Measurements from ENCODE around the gene IZUMO2.

The IZUMO2 gene

GRCh38 chr19:50162988-50163387, at the start of gene IZUMO2:
Gene IZUMO2, minus strand, starts transcription at chr19:50163281. Its CDS starts 87 bp downstream, at chr19:50163194.
- DNase-seq (ENCODE audit: low read depth): no peak

- DNase-seq (ENCODE audit: low read depth): no peak
Observed at GRCh38 chr19:50210425-50210824, 47.3 kb upstream of the IZUMO2 start.

- no peak for DNase-seq (ENCODE audit: low read depth)
Observed at GRCh38 chr19:50209131-50209530, 46.0 kb upstream of the IZUMO2 start.

DNA sequence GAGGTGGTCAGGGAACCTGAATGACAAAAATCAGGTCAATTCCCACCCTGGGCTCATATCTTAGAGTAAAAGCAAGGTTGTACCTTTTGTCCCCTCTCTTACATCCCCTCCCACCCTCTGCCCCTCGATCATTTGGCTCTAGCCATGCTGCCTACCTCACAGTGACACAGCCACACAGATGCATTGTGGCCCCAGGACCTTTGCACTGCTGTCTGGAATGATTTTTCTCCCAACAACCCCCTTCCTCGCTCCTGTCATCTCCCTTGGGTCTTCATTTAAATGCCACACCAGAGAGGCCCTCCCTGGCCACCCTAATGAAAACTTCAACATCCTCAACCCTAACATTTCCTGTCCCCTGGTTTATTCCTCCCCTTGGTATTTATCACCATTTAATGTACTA, 44.6 kb upstream of the IZUMO2 start:
- no peak for DNase-seq (ENCODE audit: low read depth)

DNA sequence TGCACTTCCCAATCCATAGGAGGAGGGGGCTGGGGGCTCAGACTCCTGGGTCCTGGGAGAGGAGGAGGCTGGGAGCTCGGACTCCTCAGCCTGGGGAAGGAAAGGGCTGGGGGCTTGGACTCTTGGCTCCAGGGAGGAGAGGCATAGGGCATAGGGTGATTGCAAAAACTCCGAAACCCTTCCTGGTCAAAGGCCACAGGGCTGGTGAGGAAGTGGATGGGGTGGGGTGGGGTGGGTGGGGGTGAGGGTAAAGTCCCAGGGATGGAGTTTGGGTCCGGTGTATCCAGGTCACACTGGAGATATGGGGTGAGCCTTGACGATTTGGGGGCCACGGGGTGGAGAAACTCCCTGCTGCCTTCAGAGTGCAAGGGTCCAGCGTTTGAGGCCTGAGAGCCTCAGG, 43.1 kb upstream of the IZUMO2 start:
- no peak for DNase-seq (ENCODE audit: low read depth)

DNA sequence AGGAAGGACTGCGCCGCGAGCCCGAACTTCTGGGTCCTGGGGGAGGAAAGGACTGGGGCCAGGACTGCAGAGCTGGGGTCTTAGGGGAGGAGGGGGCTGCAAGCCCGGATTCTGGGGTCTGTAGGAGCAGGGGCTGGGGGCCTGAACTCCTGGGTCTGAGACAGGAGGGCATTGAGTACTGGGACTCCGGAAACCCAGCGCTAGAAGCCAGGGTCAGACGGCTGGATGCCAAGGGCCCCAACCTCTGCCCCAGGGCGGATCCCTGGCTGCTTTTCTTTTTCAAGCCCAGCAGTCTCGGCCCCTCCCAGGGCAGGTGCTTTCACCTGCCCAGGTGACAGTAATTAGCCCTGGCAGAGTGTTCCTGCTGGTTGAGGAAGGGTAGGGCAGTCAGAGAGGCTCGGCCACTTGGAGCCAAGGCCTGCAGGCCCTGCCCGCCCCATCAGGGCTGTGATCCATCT, 42.6 kb upstream of the IZUMO2 start:
- DNase-seq (ENCODE audit: low read depth): no peak

- no peak for DNase-seq (ENCODE audit: low read depth)
Observed at GRCh38 chr19:50204811-50205675, 42.0 kb upstream of the IZUMO2 start.

DNA sequence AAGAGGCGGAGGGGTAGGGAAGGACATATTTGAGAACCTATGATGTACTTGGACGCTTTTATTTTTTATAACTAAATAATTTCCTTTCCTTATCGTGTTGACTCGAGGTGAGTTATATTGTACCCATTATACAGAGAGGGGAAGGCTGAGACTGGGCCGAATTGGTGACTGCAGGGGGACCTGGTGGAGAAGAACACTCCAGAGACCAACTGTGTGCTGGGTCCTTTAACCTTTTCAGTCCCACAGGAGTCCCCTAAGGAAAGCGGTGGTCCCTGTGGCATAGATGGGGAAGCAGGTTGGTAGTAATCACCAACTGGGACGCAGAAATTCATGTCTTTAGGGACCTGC, 41.0 kb upstream of the IZUMO2 start:
- no peak for DNase-seq (ENCODE audit: low read depth)

- DNase-seq (ENCODE audit: low read depth): no peak
Observed at GRCh38 chr19:50203281-50204080, 40.4 kb upstream of the IZUMO2 start, which contains the start of gene MYH14. Gene MYH14, plus strand, starts transcription at chr19:50203622. Its CDS starts 6,744 bp downstream, at chr19:50210366.

- no peak for DNase-seq (ENCODE audit: low read depth)
Observed at GRCh38 chr19:50202962-50203280, 39.8 kb upstream of the IZUMO2 start.

- DNase-seq (ENCODE audit: low read depth): no peak
Observed at GRCh38 chr19:50202386-50202785, 39.3 kb upstream of the IZUMO2 start.

GRCh38 chr19:50199259-50199555, 36.1 kb upstream of the IZUMO2 start:
- no peak for DNase-seq (ENCODE audit: low read depth)

GRCh38 chr19:50198431-50199258, 35.6 kb upstream of the IZUMO2 start:
- DNase-seq (ENCODE audit: low read depth): no peak

DNA sequence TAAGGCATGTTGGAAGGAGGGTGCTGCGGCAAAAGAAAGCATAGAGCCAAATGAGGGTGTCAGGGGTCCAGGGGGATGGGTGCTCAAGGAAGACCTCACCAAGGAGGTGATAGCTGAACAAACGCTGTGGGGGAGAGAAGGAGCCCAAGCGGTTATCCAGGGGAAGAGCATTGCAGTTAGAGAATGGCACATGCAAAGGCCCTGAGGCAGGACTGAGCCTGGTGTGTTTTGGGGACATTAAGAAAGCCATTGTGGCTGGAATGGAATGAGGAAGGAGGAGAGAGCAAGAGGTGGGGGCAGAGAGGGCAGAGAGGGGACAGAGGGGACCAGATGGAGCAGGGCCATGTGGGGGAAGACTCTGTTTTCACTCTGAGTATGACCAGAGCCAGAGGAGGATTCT, 34.3 kb upstream of the IZUMO2 start:
- no peak for DNase-seq (ENCODE audit: low read depth)

DNA sequence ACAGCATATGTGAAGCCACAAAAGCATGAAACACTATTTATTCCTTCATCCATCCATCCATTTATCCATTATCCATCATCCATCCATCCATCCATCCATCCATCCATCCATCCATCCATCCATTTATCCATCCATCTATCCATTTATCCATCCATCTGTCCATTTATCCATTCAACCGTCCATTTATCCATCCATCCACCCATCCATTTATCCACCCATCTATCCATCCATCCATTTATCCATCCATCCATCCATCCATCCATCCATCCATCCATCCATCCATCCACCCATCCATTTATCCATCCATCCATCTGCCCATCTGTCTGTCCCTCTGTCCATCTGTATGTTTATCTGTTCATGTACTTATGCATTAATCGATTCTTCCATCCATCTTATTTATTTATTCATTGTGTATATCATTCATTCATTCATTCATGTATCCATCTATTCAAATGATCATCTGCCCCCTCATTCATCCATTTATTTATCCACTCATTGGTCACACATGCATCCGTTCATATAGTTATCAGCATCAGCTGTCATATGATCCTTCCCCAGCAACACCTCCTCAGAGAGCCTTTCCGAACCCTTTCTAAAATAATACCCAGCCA, 33.3 kb upstream of the IZUMO2 start:
- DNase-seq (ENCODE audit: low read depth): no peak

- DNase-seq (ENCODE audit: low read depth): no peak
Observed at GRCh38 chr19:50195224-50195623, 32.1 kb upstream of the IZUMO2 start.

- no peak for DNase-seq (ENCODE audit: low read depth)
Observed at GRCh38 chr19:50192463-50193211, 29.6 kb upstream of the IZUMO2 start.

- no peak for DNase-seq (ENCODE audit: low read depth)
Observed at GRCh38 chr19:50191216-50191615, 28.1 kb upstream of the IZUMO2 start.

GRCh38 chr19:50190439-50190891, 27.4 kb upstream of the IZUMO2 start:
- DNase-seq (ENCODE audit: low read depth): no peak

GRCh38 chr19:50189331-50189730, 26.2 kb upstream of the IZUMO2 start:
- DNase-seq (ENCODE audit: low read depth): no peak

DNA sequence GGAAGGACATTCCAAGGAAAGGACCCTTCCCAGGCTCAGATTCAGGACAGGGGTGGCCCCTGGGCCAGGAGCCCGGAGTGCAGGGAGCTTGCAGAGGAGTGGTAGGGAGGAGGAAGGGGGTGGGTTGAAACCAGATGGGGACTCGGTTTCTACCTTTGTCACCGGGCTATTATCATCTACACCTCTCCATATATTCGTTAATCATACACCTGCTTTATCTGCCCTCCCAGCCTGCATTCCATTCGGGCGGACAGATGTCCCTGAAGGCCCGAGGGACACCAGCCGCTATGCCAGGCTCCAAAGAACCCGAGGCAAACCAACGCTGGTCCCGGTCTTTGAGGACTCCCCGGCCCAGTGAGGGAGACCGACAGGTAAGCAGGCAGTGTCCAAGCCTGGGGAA, 24.9 kb upstream of the IZUMO2 start:
- DNase-seq (ENCODE audit: low read depth): no peak
